Measurements from ENCODE around the gene TGFB1I1.
"Not testable (repeated sequence)": the region's sequence is repeated elsewhere in the genome, so short reads cannot be mapped to it uniquely, and the experiment has no call there.

TGFB1I1 gene

DNA sequence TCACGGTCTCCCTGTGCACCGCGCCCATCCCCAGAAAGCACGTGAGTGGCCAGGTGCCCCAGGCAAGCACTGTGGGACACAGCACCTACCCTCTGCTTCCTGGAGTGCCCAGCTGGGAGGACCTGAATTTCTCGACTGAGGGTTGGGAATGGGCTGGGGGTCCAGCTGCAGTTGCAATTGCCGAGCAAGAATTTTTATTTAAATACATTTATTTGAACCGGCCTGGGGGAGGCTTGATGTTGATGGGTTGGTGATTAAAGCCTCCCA is 17.3 kb downstream of the TGFB1I1 start:
- DNase-seq: no peak

DNA sequence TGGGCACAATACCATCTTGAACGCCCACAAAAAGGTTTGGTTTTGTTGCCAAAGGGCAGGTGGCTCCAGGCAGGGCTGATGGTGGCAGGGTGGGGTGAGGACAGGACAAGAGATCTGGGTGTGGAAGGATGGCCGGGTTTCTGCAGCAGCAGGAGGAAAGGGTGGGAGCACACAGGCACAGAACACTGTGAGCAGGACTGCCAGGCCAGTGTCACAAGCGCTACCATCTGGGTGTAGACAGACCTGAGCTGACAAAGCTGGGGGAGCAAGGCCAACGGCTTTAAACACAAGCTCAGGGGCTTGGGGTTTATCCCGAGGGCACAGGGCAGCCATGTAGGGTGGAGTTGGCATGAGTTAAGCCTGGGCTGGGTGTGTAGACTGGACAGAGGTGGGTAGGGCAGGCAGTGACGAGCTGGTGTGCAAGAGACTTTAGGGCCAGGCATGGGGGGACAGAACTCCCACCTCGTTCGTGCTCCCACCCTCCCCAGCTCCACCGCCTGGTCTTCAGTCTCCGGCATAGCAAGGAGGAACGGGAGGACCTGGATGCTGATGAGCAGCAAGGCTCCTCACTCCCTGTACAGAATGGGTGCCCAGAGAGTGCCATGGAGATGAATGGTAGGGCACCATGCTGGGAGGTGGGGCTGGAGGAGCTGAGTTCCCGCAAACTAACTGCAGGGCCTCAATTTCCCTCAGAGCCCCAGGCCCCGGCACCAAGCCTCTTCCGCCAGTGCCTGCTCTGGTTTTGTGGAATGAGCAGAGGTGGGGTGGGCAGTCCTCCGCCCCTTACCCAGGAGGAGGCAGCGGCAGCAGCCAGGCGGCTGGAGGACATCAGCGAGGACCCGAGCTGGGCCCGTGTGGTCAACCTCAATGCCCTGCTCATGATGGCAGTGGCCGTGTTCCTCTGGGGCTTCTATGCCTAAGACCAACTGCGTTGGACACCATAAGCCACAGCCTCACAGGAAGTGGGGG is 17.9 kb downstream of the TGFB1I1 start:
- DNase-seq: no peak

DNA sequence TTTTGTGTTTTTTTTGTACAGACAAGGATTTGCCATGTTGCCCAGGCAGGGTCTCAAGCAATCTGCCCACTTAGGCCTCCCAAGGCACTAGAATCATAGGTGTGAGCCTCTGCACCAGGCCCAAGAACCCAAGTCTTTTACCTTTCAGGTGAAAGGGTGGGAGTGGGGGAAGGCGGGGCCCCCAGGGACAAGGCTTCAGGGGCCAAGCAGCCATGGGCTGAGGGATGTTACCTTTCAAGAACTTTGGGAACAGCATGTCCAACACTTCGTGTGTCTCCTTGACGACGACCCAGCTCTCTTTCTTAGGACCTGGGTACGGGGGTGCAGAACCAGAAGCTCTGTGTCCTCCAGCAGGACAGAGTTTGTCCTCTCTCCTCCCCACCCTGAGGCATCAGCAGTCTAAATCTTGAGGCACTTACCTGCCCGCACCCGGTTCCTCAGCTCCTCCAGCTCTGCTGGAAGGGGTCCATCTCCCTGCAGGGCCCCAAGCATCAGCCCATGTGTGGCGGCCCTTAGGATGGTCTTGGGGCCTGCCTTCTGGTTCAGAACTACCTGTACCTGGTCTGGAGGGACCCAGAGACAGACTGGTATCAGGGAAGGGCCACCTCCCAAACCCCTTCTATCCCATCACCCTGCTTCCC is 19.9 kb downstream of the TGFB1I1 start:
- DNase-seq: no peak

DNA sequence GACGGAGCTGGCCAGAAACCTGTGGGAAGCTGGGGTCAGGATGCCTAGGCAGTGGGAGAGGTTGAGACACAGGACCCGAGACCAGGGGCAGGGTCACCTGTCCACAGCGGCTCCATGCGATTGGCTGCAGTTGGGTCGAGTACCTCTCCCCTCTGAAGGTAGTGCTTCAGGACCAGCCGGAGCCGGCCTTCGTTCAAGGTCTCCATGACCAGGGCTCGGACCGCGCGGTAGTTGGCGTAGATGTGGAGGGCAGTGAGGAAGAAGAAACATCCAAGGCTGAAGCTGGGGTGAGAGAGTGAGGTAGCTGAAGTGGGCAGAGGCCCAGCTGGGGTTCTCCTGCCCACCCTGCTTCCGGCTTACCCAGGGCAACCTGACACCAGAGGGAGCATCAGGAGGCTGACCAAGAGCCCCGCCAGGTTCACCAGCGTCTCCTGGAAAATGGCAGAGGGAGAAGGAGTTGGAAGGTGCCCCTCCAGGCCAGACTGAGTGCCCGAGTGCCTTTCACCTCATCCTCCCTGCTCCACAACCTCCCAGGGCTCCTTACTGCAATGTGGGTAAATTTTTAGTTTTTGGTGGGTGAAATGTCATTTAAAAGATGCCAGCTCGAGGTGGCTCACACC is 21.7 kb downstream of the TGFB1I1 start:
- DNase-seq: no peak

DNA sequence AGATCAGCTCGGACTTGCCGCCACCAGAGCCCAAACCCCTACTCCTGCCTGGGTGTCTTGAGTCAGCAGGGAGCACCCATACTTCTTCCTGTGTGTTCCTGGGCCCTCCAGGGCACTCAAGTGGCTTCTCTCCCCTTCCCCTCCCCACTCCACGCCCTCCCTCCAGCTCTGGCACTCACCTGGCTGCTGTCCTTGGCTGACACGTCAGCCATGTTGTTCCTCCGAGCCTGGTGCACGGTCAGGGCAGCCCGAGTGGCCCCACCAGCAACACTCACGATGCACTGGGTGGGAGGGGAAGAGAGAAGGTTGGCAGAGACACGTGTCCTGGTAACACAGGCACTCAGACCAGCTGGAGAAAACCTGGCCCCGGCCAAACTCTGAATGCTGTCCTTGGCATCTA is 24.7 kb downstream of the TGFB1I1 start:
- no peak for DNase-seq

DNA sequence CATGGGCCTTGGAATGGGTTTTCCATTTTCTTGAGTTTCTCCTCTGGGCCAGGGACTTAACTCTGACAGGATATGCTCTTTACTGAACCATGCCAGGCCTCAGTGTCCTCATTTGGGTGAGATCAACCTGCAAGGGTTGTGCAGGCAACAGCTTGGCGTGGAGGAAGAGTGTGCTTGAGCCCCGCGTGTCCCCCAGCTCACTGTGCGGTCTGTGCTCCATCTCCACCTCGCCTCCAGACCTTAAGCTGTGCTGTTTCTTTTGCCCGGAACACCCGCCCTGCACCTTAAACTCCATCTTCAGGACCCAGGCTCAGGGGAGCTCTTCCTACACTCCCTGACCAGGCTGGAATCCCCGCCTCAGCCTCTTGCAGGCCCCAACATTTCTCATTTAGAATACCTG is 26.5 kb downstream of the TGFB1I1 start:
- DNase-seq: no peak

DNA sequence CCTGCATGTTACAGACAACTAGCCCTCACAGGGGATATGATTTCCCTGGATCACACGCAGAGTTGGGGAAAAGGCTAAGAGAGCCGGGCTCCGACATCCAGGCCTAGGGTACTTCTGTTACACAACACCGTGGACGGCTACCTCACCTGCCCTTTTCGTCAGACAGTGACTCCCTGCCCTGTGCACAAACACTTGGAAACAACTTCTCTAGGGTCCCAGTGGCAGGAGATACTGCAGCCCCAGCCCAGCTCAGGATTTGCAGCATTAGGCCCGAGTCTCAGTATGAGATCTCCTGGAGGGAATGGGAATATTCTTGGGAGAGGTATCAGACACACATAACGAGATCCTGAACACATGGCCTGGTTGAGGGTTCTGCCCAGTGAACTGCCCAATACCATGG is 28.0 kb downstream of the TGFB1I1 start:
- no peak for DNase-seq

DNA sequence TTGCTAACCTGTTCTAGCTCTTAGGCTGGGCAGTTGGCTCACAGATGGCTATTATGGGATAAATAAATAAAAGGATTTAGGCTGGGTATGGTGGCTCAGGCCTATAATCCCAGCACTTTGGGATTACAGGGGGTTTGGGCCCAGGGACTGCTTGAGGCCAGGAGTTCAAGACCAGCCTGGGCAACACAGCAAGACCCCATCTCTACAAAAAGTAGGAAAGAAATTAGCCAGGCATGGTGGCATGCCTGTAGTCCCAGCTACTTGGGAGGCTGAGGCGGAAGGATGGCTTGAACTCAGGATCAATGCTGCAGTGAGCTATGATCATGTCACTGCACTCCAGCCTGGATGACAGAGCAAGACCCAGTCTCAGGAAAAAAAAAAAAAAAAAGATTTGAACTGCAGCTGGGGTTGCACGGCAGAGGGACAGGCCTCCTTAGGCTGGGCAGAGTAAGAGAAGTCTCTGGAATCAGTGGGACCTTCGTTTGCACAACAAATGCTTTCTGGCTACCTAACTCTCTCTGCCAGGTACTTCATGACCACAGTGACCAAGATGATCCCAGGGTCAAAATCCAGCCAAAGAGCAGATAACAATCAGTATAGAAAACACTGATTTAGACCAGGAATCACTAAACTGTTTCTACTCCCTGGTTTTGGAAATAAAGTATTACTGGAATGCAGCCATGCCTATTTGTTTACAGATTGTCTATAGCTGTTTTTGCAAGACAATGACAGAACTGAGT is 29.4 kb downstream of the TGFB1I1 start:
- DNase-seq: no peak

DNA sequence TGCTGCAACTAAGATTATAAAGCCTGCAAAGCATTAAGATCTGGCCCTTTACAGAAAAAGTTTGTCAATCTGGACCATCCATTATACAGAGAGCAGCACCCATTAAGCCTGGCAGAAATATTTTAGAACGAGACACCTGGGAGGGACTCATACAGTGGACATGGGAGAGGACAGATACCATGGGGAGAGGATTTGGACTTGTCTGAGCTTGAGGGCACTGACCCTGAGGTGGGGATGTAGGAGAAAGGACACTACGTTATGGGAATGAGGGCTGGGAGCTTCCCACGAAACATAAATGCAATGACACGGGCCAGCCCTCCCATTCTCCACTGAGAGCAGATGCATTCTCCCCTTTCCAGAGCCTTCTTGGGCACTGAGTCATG is 30.0 kb downstream of the TGFB1I1 start:
- DNase-seq: no peak

DNA sequence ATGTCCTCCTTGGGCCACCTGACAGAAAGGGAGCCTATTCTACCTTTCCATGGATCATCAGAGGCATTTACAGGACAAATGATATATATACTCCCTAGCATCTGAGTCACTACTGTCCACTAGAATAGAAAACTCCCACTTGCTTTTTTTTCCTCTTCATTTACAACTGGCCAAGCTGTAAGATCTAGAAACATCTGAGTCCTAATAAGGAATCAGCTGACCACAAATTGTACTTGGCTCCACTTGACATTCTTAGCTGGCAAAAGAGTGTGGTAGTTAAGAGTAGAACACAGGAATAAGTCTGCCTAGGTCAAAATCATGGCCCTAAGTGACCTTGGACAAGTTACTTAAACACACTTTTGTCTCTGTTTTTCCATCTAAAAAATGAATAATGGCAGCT is 31.0 kb downstream of the TGFB1I1 start:
- no peak for DNase-seq

DNA sequence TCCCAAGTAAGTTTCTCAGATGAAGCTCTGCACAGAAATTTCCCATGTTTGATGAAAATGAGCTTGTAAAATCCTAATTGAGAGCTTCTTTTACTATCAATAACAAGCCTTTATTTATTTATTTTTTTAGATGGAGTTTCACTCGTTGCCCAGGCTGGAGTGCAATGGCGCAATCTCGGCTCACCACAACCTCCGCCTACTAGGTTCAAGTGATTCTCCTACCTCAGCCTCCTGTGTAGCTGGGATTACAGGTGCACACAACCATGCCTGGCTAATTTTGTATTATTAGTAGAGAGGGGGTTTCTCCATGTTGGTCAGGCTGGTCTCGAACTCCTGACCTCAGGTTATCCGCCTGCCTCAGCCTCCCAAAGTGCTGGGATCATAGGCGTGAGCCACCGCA is 31.6 kb downstream of the TGFB1I1 start:
- DNase-seq: not testable (repeated sequence)

DNA sequence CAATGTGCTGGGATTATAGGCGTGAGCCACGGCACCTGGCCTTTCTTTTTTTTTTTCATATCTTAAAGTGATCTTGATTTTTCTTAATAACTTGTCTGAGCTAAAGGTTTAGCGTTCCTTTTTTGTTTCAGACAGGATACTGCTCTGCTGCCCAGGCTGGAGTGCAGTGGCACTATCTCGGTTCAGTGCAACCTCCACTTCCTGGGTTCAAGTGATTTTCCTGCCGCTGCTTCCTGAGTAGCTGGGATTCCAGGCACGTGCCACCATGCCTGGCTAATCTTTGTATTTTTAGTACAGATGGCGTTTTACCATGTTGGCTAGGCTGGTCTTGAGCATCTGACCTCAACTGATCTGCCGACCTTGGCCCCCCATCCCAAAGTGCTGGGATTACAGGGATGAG is 32.2 kb downstream of the TGFB1I1 start:
- no peak for DNase-seq

DNA sequence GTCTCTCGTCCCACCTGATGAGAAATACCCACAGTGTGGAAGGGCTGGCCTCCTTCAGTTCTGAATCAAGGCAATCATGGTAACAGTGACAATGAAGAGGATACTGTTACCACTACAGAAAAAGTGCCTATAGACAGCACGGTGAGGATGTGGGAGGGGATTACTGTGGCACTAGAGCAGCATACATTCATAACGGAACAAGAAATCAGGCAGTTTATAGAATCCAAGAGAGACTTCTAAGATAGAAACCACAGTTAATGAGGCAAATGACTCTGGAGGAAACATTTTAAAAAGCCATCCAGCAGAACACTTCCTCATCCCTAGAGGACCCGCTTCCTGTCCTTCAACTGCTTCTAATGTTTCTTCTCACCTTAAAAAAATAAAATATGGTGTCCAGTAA is 33.5 kb downstream of the TGFB1I1 start:
- no peak for DNase-seq

DNA sequence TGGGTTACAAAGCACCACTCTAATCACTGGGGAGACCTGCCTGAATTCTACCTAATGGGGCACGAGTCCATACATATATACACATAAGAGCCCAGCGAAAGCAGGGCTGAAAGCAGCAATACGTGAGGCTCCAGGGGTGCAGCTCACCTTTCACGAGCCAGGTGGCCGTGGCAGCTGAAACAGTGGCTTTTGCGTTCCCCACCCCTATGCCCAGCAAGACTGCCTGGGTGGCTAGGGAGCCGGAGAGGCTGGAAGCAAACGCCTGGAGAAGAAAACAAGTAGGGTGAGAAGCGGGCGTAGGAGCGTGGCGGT is 35.6 kb downstream of the TGFB1I1 start:
- no peak for DNase-seq

DNA sequence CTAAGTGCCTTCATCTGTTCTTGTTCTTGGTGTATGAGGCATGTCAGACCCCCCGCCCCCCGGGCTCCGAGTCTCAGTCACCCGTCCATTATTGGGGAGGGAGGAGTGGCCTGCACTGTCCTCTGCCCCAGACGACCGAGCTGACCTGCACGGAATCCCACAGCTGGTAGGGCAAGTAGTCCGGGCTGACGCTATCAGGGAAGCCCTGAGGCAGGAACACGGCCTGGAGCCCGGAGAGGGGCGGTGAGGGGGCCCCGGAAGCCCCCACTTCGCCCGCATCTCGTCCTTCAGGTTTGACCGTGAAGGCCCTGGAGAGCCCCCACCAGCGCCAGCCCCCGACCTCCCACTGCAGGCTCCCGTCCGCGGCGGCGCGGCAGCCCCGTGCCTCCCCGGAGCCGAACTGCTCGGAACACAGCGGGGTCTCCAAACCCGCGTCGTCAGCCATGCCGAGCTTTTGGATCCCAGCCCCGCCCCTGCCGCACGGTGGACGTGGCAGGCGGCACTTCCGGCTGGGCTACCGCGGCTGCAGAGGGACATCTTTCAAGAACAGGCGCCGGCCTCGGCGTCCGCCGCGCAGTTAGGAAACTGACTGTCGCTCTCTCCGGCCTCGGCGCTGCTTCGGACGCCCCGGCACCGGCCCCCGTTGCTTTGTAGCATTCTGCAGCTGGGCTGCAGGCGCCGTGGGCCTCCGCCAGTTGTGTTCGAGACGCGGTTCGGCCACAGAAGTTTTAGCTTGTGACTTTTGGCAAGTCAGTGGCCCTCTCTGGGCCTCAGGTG is 36.2 kb downstream of the TGFB1I1 start, which contains the start of gene RUSF1:
RUSF1 (minus strand) TSS at position 463 of the 777 bp plus-strand sequence; CDS start at position 445, 18 bp downstream.
- peak; percentile 88 for DNase-seq

DNA sequence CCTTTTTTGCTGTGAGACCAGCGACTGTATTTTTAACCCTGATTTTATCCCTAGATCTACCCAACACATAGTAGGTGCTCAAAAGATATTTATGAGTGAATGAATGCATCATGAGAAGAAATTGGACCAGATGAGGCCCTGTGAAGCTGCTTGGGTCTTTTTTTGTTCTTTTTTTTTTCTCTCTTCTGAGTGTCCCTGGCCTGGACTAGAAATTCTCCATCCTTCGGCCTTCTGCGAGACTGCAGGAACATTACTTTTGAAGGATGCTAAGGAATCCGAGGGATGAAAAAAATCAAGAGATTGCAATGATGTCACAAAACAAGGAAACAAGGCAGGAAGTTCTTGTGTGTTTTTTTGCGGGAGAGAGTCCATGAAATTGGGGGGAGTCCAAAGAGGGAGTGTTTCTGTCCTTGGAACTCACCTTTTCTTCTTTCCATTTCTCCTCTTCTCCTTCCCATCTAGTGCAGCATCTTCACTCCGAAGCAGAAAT is 36.8 kb downstream of the TGFB1I1 start:
- no peak for DNase-seq

DNA sequence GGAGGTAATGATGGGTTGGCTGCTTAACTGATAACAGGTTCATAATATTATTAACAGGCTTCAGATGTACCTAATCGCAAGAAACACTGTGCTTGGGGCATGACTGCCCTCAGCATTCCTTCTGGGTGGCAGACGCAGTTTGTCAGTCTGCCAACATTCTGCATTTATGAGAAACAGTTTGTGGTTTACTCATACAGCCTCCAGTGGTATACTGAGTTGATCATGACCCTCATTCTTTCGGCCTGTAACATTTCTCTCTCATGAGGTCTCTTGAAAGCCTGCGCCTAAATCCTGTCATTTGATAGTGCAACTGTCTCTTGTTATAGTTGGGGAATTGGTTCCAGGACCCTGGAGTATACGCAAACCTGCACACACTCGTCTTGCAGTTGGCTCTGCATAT is 41.2 kb downstream of the TGFB1I1 start:
- no peak for DNase-seq

DNA sequence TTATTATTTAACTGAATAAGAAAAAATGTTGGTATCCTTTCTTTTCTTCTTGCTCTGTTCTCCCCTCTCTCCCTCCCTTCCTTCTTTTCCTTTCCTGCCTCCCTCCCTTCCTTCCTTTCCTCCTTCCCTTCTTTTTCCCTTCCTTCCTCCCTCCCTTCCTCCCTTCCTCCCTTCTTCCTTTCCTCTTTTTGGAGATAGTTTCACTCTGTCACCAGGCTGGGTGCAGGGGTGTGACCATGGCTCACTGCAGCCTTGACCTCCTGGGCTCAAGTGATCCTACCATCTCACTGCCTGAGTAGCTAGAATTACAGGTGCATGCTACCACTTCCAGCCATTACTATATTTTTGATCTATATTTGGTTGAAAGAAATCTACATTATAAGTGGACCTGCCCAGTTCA is 41.9 kb downstream of the TGFB1I1 start:
- no peak for DNase-seq

DNA sequence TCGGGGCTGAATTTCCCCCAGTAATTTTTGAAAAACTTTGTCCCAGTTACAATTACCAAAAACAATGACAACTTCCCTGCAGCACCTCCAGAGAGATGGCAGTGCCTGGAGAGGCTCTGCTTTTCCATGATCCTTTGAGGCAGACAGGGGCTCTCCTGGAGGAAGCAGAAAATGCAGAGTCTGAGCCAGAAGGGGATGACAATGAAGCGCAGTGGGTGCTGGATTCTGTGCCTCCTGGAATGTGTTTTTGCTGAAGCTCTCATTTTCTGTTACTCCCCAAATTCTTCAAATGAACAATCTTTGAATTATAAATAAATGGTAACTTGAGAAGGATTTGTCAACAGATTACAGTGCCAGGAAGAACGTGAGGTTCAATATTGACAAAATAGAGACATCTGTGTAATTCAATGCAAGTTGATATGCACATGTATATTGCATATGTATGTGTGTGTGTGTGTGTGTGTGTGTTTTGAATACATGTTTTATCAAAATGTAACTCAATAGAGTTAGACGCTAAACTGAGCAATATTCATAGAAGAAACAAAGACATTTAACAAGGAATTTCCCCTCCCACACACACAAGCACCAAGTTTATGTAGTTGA is 45.9 kb downstream of the TGFB1I1 start:
- DNase-seq: no peak

DNA sequence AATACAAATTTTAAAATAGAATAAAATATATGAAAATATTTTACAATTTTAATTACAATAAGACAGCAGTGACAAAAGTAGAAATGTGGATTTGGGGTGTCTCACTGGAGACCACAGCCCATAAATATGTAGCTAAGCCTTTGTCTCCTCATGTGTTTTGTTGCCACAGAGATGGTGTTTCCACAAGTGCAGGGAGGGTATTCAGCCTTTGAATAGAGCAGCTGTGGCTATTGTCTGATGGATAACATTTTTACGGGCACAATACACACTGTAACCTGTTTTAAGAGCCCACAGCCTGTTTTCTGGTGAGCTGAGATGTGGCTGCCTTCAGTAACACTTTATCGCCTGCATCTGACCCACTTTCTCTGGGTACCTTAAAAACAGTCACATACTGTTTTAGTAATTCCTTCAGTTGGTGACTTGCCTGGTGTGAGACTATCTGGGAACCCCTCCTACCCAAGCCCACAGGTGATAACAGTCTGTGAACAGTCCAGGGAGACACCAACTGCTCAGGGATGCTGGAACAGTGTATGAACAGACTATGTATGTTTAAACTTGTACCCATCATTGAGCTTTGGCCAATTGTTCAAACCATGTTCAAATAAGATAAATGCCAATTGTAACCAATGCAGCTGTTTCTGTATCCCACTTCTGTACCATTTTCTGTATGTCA is 47.9 kb downstream of the TGFB1I1 start:
- no peak for DNase-seq

DNA sequence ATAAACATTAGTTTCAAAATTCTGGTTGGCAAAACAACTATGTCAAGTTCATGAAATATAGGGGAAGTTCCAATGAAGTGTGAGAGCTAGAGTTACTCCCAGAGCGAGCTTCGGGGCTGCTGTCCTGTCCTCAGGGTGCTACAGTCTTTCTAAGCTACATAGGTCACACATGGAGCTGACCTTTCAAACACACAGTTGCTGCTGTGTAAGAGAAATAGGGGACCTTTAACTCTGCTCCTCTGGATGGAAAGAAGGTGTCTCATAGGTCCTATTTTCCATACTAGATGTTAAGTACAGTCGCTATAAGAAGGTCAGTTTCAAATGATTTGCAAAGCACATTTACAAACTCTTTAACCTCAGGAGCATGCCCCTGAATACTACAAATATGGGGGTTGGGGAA is 49.4 kb downstream of the TGFB1I1 start:
- DNase-seq: no peak

DNA sequence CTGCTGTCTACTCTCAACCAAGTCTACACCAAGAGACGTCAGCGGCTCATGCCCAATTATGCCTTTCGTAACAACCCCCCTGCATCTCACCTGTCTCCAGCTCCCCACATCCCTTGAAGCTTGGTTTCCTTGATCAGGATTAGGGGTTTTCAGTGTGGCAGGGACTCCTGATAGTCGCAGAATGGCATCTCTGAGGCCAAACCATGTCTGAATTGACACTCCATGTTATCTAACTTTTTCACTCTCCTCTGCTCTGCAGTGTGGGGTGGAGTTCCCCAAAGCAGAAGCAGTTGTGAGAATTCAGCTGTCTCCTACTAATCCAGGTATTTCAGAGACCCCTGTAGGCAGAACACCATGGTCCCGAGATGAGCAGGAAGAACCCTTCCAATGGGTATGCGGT is 50.1 kb downstream of the TGFB1I1 start:
- DNase-seq: no peak

All from inflammatory macrophage treated with lipopolysaccharide for 4 hours (primary cell).